ENCODE results near the gene ARID1B.

The ARID1B gene

GRCh38 chr6:157225575-157225995 lies 448.4 kb downstream of the ARID1B start:
- no peak overlapping the region for H2AFZ ChIP-seq (ENCODE audit: low read length)
- H3K79me2 ChIP-seq (ENCODE audit: insufficient read depth, low read length): no peaks in the 10 kb centered on the region
- no peaks in the 10 kb centered on the region for H3K9me3 ChIP-seq (ENCODE audit: low read length)
- TF ChIP-seq CTCF (IDR thresholded peaks at IDR 0.05; ENCODE audit: low read length) (no peak), EZH2 (IDR thresholded peaks at IDR 0.05; ENCODE audit: borderline replicate concordance, low read length) (no peak)
- H3K4me1 ChIP-seq (ENCODE audit: insufficient read depth, low read length, severe bottlenecking): peaks cover 40% of the 10 kb centered on the region
- no peak overlapping the region for H3K4me3 ChIP-seq (ENCODE audit: low read depth, low read length, poor library complexity, severe bottlenecking)
- H4K20me1 ChIP-seq (ENCODE audit: insufficient read depth, low read length): no peaks in the 10 kb centered on the region
- no peak overlapping the region for H3K4me2 ChIP-seq (ENCODE audit: low read length)
- no peak overlapping the region for H3K27ac ChIP-seq (ENCODE audit: low read depth, low read length, poor library complexity, severe bottlenecking)
- no peaks in the 10 kb centered on the region for H3K9me2 ChIP-seq (ENCODE audit: low read depth, low read length)
- no peaks in the 10 kb centered on the region for H3K27me3 ChIP-seq (ENCODE audit: insufficient read depth, low read length)
- H3K9ac ChIP-seq (ENCODE audit: low read length): no peak overlapping the region
- H3F3A ChIP-seq (ENCODE audit: insufficient read depth, low read length): no peaks in the 10 kb centered on the region
- H3K36me3 ChIP-seq (ENCODE audit: insufficient read depth, low read length): no peaks in the 10 kb centered on the region

- H3K27me3 ChIP-seq (ENCODE audit: insufficient read depth, low read length): no peaks in the 10 kb centered on the region
- no peak overlapping the region for H3K4me2 ChIP-seq (ENCODE audit: low read length)
- no peak overlapping the region for H2AFZ ChIP-seq (ENCODE audit: low read length)
- H3K4me3 ChIP-seq (ENCODE audit: low read depth, low read length, poor library complexity, severe bottlenecking): no peak overlapping the region
- H3K79me2 ChIP-seq (ENCODE audit: insufficient read depth, low read length): no peaks in the 10 kb centered on the region
- H3K9me3 ChIP-seq (ENCODE audit: low read length): no peaks in the 10 kb centered on the region
- H3K9me2 ChIP-seq (ENCODE audit: low read depth, low read length): no peaks in the 10 kb centered on the region
- H4K20me1 ChIP-seq (ENCODE audit: insufficient read depth, low read length): no peaks in the 10 kb centered on the region
- H3K36me3 ChIP-seq (ENCODE audit: insufficient read depth, low read length): no peaks in the 10 kb centered on the region
- H3F3A ChIP-seq (ENCODE audit: insufficient read depth, low read length): no peaks in the 10 kb centered on the region
- peaks cover 35% of the 10 kb centered on the region for H3K4me1 ChIP-seq (ENCODE audit: insufficient read depth, low read length, severe bottlenecking)
- H3K9ac ChIP-seq (ENCODE audit: low read length): no peak overlapping the region
- no peak for TF ChIP-seq EZH2 (IDR thresholded peaks at IDR 0.05; ENCODE audit: borderline replicate concordance, low read length)
- TF ChIP-seq CTCF (IDR thresholded peaks at IDR 0.05; ENCODE audit: low read length): no peak
- no peak overlapping the region for H3K27ac ChIP-seq (ENCODE audit: low read depth, low read length, poor library complexity, severe bottlenecking)
Observed at GRCh38 chr6:157226026-157226625, 448.9 kb downstream of the ARID1B start.

- Histone ChIP-seq H3K9me3 (ENCODE audit: low read length) (no peaks in the 10 kb centered on the region), H3F3A (ENCODE audit: insufficient read depth, low read length) (no peaks in the 10 kb centered on the region), H3K27ac (ENCODE audit: low read depth, low read length, poor library complexity, severe bottlenecking) (no peak overlapping the region), H3K79me2 (ENCODE audit: insufficient read depth, low read length) (no peaks in the 10 kb centered on the region), H3K27me3 (ENCODE audit: insufficient read depth, low read length) (no peaks in the 10 kb centered on the region), H3K36me3 (ENCODE audit: insufficient read depth, low read length) (no peaks in the 10 kb centered on the region), H3K4me3 (ENCODE audit: low read depth, low read length, poor library complexity, severe bottlenecking) (no peak overlapping the region), H3K4me1 (ENCODE audit: insufficient read depth, low read length, severe bottlenecking) (peaks cover 29% of the 10 kb centered on the region), H4K20me1 (ENCODE audit: insufficient read depth, low read length) (no peaks in the 10 kb centered on the region), H2AFZ (ENCODE audit: low read length) (no peak overlapping the region), H3K9me2 (ENCODE audit: low read depth, low read length) (no peaks in the 10 kb centered on the region), H3K9ac (ENCODE audit: low read length) (no peak overlapping the region), H3K4me2 (ENCODE audit: low read length) (no peak overlapping the region)
- no peak for TF ChIP-seq EZH2 (IDR thresholded peaks at IDR 0.05; ENCODE audit: borderline replicate concordance, low read length)
- TF ChIP-seq CTCF (IDR thresholded peaks at IDR 0.05; ENCODE audit: low read length): no peak
Observed at GRCh38 chr6:157226761-157227160, 449.6 kb downstream of the ARID1B start.

All from OCI-LY1 (cell line).